ENCODE data around the gene SHROOM3.

DNA sequence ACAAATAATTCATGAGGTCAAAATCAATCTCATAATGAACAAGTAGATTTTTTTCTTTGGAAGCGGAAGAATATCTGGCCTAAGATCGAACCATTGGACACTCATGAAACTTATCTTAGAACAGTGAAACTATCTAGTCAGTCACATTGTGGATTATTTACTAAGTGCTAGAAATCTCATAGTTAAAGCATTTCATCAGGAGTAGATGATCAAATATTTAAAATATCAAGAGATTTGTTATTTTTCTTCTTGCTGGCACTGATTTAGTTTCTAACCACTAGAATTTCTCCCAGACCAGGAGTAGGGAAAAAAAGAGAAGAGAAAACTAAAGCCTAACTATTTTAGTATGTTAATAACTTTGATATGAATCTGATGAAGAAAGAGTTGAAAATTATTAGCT lies 105.5 kb downstream of the SHROOM3 start:
- TF ChIP-seq, protein P1, sequence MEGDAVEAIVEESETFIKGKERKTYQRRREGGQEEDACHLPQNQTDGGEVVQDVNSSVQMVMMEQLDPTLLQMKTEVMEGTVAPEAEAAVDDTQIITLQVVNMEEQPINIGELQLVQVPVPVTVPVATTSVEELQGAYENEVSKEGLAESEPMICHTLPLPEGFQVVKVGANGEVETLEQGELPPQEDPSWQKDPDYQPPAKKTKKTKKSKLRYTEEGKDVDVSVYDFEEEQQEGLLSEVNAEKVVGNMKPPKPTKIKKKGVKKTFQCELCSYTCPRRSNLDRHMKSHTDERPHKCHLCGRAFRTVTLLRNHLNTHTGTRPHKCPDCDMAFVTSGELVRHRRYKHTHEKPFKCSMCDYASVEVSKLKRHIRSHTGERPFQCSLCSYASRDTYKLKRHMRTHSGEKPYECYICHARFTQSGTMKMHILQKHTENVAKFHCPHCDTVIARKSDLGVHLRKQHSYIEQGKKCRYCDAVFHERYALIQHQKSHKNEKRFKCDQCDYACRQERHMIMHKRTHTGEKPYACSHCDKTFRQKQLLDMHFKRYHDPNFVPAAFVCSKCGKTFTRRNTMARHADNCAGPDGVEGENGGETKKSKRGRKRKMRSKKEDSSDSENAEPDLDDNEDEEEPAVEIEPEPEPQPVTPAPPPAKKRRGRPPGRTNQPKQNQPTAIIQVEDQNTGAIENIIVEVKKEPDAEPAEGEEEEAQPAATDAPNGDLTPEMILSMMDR (IDR thresholded peaks at IDR 0.05; ENCODE audit: extremely low read depth in 1 of 2, insufficient read depth in 1 of 2, low read depth in 1 of 2, low read length in 2 of 2), result no peak
- no peak for TF ChIP-seq POLR2A (IDR thresholded peaks at IDR 0.05; ENCODE audit: low read depth, low read length)
- no peak for TF ChIP-seq MYC (IDR thresholded peaks at IDR 0.05; ENCODE audit: low read depth, low read length)
- TF ChIP-seq POLR2AphosphoS5 (IDR thresholded peaks at IDR 0.05; ENCODE audit: insufficient read depth, low read depth, low read length), result no peak
- no peak for TF ChIP-seq JUN (IDR thresholded peaks at IDR 0.05; ENCODE audit: borderline replicate concordance, insufficient read depth, insufficient read length, low read depth)
- TF ChIP-seq, protein P2, sequence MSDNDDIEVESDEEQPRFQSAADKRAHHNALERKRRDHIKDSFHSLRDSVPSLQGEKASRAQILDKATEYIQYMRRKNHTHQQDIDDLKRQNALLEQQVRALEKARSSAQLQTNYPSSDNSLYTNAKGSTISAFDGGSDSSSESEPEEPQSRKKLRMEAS (IDR thresholded peaks at IDR 0.05; ENCODE audit: insufficient read depth, insufficient read length), result no peak
- TF ChIP-seq FOS (IDR thresholded peaks at IDR 0.05; ENCODE audit: borderline replicate concordance, insufficient read depth, low read length), result no peak
- TF ChIP-seq EZH2 (IDR thresholded peaks at IDR 0.05; ENCODE audit: borderline replicate concordance, low read depth, low read length, severe bottlenecking), result no peak
- no peak for TF ChIP-seq GATA2 (IDR thresholded peaks at IDR 0.05; ENCODE audit: insufficient read depth, insufficient read length, low read depth, low read length)

Data from endothelial cell of umbilical vein (primary cell).